RPMI7951 (cell line): ENCODE data around the gene STARD3. TPM values are rescaled to one million over a fixed set of nuclear protein-coding genes. Genes with fewer than 3 reads are reported as not detected.
"Not testable (repeated sequence)": the region's sequence is repeated elsewhere in the genome, so short reads cannot be mapped to it uniquely, and the experiment has no call there.

Experiments used
- DNase-seq: peaks from one replicate; pipeline ENCODE4 v3.0.0-alpha.2; 2012; ENCODE audit warnings: low read depth
- total RNA-seq: library from RNA; depleted of rRNA; stranded (reverse); fragments of >200 nt; shearing (Covaris generic); gene quantifications from 2 replicates; pipeline ENCODE4 v1.2.3, GENCODE V29; 2014; rRNA removed

The STARD3 gene
- total RNA-seq: 24.4 and 26.0 TPM in 2 replicates

- DNase-seq: peak; percentile 77
Observed at GRCh38 chr17:39636927-39637736, at the start of gene STARD3. TSS of gene STARD3 (plus strand) at chr17:39637144. CDS start at chr17:39653532, 16,388 bp downstream.

GRCh38 chr17:39590180-39590579, 46.8 kb upstream of the STARD3 start:
- not testable (repeated sequence) for DNase-seq

GRCh38 chr17:39591958-39592954, 44.7 kb upstream of the STARD3 start:
- DNase-seq: peak; percentile 42

DNA sequence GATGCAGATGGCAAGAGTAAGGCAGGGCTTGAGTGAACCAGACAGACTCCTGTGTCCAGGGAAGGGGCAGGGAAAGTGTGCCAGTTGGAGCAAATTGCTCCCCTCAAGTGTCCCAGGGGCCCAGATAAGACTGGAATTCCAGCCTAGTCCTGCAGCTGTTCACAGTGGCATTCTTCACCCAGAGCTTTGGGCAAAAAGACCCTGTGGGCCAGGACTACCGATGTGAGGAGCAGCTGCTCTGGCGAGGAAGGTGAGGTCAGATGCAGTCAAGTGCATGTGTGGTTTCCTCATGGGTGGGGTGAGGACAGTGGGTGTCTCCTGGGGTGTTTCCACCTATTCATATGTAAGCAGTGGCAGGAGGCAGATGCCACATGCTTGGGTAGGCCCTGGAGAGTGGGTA, 43.6 kb upstream of the STARD3 start:
- no peak for DNase-seq

DNA sequence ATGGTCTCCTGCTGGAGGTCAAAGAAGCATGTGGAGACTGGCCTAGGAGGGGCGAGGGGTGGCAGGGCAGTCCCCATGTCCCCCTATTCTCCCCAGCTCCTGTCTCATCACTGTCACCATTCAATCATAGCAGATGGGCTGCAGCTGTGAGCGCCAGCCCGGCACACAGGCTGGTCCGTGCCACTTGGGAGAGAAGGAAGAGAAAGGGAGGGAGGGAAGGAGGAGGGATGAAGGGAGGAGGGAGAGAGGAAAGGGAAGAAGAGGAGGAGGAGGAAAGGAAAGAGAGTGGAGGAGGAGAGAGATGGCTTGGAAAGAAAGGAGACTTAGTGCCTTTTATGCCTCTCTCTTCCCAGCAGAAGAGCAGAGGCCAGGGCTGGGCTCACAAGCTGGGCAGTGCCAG, 41.6 kb upstream of the STARD3 start:
- no peak for DNase-seq

GRCh38 chr17:39595928-39596510, 40.9 kb upstream of the STARD3 start:
- DNase-seq: no peak

GRCh38 chr17:39596543-39597267, 40.2 kb upstream of the STARD3 start:
- no peak for DNase-seq

DNA sequence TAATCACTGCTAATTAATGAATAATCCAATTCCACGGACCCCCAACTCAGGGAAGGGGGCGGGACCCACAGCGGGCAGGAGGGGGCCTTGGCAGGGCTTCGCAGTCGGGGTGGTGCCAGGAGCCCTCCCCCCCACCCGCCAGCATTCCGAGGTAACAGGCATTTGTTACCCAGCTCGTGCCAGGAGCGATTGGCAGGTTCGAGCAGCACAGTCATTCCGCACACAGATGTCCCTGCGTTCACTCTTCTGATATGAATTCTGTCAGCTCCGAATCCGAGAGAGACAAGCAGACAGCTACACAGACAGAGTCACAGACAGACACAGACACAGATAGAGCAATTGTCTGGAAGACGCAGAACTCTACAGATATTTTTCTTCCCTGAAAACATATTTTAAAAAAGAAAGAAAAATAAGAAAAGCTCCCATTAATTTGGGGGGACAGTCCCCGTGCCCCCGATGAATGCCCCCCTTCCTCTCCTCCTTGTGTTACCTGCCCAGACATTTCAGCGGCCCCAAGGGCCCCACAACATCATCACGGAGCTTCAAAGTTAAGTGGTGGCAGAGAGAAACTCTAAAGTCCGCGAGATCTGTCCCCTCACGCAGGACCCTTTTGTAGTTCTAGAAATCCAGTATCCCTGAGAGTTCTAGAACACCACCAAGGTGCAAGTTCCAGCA, 39.4 kb upstream of the STARD3 start:
- DNase-seq: no peak

- DNase-seq: no peak
Observed at GRCh38 chr17:39598047-39598481, 38.9 kb upstream of the STARD3 start.

- DNase-seq: no peak
Observed at GRCh38 chr17:39598630-39599003, 38.3 kb upstream of the STARD3 start.

- no peak for DNase-seq
Observed at GRCh38 chr17:39599004-39599664, 37.8 kb upstream of the STARD3 start.

GRCh38 chr17:39599665-39600231, 37.2 kb upstream of the STARD3 start:
- DNase-seq: no peak

GRCh38 chr17:39600288-39600996, 36.5 kb upstream of the STARD3 start:
- no peak for DNase-seq

- no peak for DNase-seq
Observed at GRCh38 chr17:39600997-39601597, 35.8 kb upstream of the STARD3 start.

GRCh38 chr17:39601758-39602532, 35.0 kb upstream of the STARD3 start:
- no peak for DNase-seq

GRCh38 chr17:39602533-39603303, 34.2 kb upstream of the STARD3 start:
- DNase-seq: no peak

DNA sequence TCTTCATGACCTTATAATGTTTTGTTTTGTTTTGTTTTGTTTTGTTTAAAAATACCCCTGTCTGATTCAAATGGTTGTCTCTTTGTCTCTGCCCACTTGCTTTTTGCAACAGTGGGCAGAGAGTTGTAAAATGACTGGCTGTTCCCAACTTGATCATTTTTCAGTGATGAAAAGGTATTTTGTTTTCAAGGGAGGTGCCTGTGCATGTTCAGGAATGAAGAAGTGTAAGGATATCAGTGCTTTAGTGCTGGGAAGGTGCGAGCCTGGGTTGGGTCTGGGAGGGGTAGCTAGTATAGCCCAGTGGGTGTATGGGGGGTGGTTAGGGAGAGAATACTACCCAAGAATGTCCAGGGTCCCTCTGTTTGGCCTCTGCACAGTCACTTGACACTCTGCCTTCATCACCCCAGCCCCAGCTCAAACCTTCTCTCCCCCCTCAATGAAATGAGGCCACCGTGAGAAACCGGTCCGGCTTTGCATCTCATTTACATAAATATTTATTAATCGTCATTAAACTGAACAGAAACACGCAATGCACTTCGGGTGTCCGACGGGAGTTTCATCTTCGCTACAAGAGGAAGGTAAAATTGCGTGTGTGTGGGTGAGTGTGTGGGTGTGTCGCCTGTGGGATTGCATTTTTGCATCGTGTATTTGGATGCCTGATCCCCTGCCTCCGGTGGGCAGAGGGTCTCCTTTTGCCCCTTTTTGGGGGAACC, 33.5 kb upstream of the STARD3 start:
- DNase-seq: no peak
